Measurements from ENCODE around the gene EIF4A2.

The EIF4A2 gene

GRCh38 chr3:186754006-186754405 lies 29.4 kb upstream of the EIF4A2 start:
- no peak overlapping the region for H3K4me2 ChIP-seq (ENCODE audit: low read length)
- H3K79me2 ChIP-seq (ENCODE audit: insufficient read depth, low read length), result no peaks in the 10 kb centered on the region
- H3F3A ChIP-seq (ENCODE audit: insufficient read depth, low read length), result no peaks in the 10 kb centered on the region
- H3K4me1 ChIP-seq (ENCODE audit: insufficient read depth, low read length, severe bottlenecking), result no peaks in the 10 kb centered on the region
- H3K27ac ChIP-seq (ENCODE audit: low read depth, low read length, poor library complexity, severe bottlenecking), result no peak overlapping the region
- H4K20me1 ChIP-seq (ENCODE audit: insufficient read depth, low read length), result no peaks in the 10 kb centered on the region
- no peak overlapping the region for H3K9ac ChIP-seq (ENCODE audit: low read length)
- H3K27me3 ChIP-seq (ENCODE audit: insufficient read depth, low read length), result no peaks in the 10 kb centered on the region
- no peak overlapping the region for H3K4me3 ChIP-seq (ENCODE audit: low read depth, low read length, poor library complexity, severe bottlenecking)
- H3K36me3 ChIP-seq (ENCODE audit: insufficient read depth, low read length), result no peaks in the 10 kb centered on the region
- H2AFZ ChIP-seq (ENCODE audit: low read length), result no peak overlapping the region
- no peaks in the 10 kb centered on the region for H3K9me3 ChIP-seq (ENCODE audit: low read length)
- no peaks in the 10 kb centered on the region for H3K9me2 ChIP-seq (ENCODE audit: low read depth, low read length)
- no peak for TF ChIP-seq EZH2 (IDR thresholded peaks at IDR 0.05; ENCODE audit: borderline replicate concordance, low read length)
- TF ChIP-seq CTCF (IDR thresholded peaks at IDR 0.05; ENCODE audit: low read length), result no peak

- no peaks in the 10 kb centered on the region for H3K36me3 ChIP-seq (ENCODE audit: insufficient read depth, low read length)
- no peak overlapping the region for H2AFZ ChIP-seq (ENCODE audit: low read length)
- no peak overlapping the region for H3K4me3 ChIP-seq (ENCODE audit: low read depth, low read length, poor library complexity, severe bottlenecking)
- H3K27me3 ChIP-seq (ENCODE audit: insufficient read depth, low read length), result no peaks in the 10 kb centered on the region
- no peak overlapping the region for H3K27ac ChIP-seq (ENCODE audit: low read depth, low read length, poor library complexity, severe bottlenecking)
- no peaks in the 10 kb centered on the region for H4K20me1 ChIP-seq (ENCODE audit: insufficient read depth, low read length)
- H3K4me2 ChIP-seq (ENCODE audit: low read length), result no peak overlapping the region
- H3F3A ChIP-seq (ENCODE audit: insufficient read depth, low read length), result no peaks in the 10 kb centered on the region
- TF ChIP-seq EZH2 (IDR thresholded peaks at IDR 0.05; ENCODE audit: borderline replicate concordance, low read length) (no peak), CTCF (IDR thresholded peaks at IDR 0.05; ENCODE audit: low read length) (no peak)
- no peak overlapping the region for H3K9ac ChIP-seq (ENCODE audit: low read length)
- no peaks in the 10 kb centered on the region for H3K4me1 ChIP-seq (ENCODE audit: insufficient read depth, low read length, severe bottlenecking)
- no peaks in the 10 kb centered on the region for H3K79me2 ChIP-seq (ENCODE audit: insufficient read depth, low read length)
- no peaks in the 10 kb centered on the region for H3K9me3 ChIP-seq (ENCODE audit: low read length)
- no peaks in the 10 kb centered on the region for H3K9me2 ChIP-seq (ENCODE audit: low read depth, low read length)
Observed at GRCh38 chr3:186754871-186755270, 28.5 kb upstream of the EIF4A2 start.

- Histone ChIP-seq H3F3A (ENCODE audit: insufficient read depth, low read length) (no peaks in the 10 kb centered on the region), H3K9ac (ENCODE audit: low read length) (no peak overlapping the region), H2AFZ (ENCODE audit: low read length) (no peak overlapping the region), H3K27me3 (ENCODE audit: insufficient read depth, low read length) (no peaks in the 10 kb centered on the region), H3K27ac (ENCODE audit: low read depth, low read length, poor library complexity, severe bottlenecking) (no peak overlapping the region), H3K9me3 (ENCODE audit: low read length) (no peaks in the 10 kb centered on the region), H3K4me3 (ENCODE audit: low read depth, low read length, poor library complexity, severe bottlenecking) (no peak overlapping the region), H4K20me1 (ENCODE audit: insufficient read depth, low read length) (no peaks in the 10 kb centered on the region), H3K79me2 (ENCODE audit: insufficient read depth, low read length) (no peaks in the 10 kb centered on the region), H3K4me1 (ENCODE audit: insufficient read depth, low read length, severe bottlenecking) (no peaks in the 10 kb centered on the region), H3K36me3 (ENCODE audit: insufficient read depth, low read length) (no peaks in the 10 kb centered on the region), H3K9me2 (ENCODE audit: low read depth, low read length) (no peaks in the 10 kb centered on the region), H3K4me2 (ENCODE audit: low read length) (no peak overlapping the region)
- no peak for TF ChIP-seq CTCF (IDR thresholded peaks at IDR 0.05; ENCODE audit: low read length)
- TF ChIP-seq EZH2 (IDR thresholded peaks at IDR 0.05; ENCODE audit: borderline replicate concordance, low read length), result no peak
Observed at GRCh38 chr3:186757214-186757613, 26.2 kb upstream of the EIF4A2 start.
